ENCODE results near the gene MAFB. TPM values are rescaled to one million over a fixed set of nuclear protein-coding genes. Genes with fewer than 3 reads are reported as not detected.

Gene MAFB
- polyA plus RNA-seq, 1 of the 3 experiments (the other 2 are of a cell fraction) = 0.08 TPM

DNA sequence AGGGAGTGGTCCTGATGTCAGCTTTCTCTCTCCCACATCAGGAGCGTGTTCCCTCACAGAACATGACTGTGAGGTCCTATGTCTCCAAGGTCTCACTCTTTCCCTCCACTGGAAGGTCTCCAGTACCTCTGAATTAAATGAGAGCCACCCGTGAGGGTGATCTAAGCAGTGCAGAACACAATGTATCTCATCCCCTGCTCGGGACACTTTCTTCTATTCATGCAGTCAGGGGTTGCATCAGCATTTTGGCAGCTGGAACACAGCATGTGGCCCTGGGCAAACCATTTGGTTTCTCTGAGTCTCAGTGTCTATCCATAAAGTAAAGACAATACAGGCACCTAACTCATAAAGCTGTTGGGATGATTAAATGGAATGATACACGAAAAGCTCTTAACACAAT lies 34.2 kb downstream of the MAFB start:
- Histone ChIP-seq H3K9me3 (no peaks in the 10 kb centered on the region), H3K4me2 (no peak overlapping the region), H2AFZ (ENCODE audit: low read depth) (no peak overlapping the region), H3K4me3 (ENCODE audit: low read depth in 2 of 2, low read length in 1 of 2) (no peak overlapping the region), H3K9me2 (no peaks in the 10 kb centered on the region), H3K27ac (ENCODE audit: low read depth in 2 of 2, low read length in 1 of 2) (no peak overlapping the region), H3K79me2 (ENCODE audit: insufficient read depth) (no peaks in the 10 kb centered on the region), H3K4me1 (ENCODE audit: control insufficient read depth in 1 of 2, insufficient read depth in 2 of 2, low read depth in 1 of 2, low read length in 1 of 2) (peaks cover 0 to 11% of the 10 kb centered on the region in 2 experiments; a peak in 2 of 4 replicates), H3F3A (replicated peaks; ENCODE audit: insufficient read depth) (no peaks in the 10 kb centered on the region), H3K36me3 (replicated peaks in 1 of 2; ENCODE audit: control insufficient read depth in 1 of 2, insufficient read depth in 2 of 2, low read length in 1 of 2) (no peaks in the 10 kb centered on the region), H4K20me1 (ENCODE audit: insufficient read depth) (no peaks in the 10 kb centered on the region), H3K27me3 (ENCODE audit: insufficient read depth) (no peaks in the 10 kb centered on the region), H3K9ac (no peak overlapping the region)
- TF ChIP-seq, protein P1, sequence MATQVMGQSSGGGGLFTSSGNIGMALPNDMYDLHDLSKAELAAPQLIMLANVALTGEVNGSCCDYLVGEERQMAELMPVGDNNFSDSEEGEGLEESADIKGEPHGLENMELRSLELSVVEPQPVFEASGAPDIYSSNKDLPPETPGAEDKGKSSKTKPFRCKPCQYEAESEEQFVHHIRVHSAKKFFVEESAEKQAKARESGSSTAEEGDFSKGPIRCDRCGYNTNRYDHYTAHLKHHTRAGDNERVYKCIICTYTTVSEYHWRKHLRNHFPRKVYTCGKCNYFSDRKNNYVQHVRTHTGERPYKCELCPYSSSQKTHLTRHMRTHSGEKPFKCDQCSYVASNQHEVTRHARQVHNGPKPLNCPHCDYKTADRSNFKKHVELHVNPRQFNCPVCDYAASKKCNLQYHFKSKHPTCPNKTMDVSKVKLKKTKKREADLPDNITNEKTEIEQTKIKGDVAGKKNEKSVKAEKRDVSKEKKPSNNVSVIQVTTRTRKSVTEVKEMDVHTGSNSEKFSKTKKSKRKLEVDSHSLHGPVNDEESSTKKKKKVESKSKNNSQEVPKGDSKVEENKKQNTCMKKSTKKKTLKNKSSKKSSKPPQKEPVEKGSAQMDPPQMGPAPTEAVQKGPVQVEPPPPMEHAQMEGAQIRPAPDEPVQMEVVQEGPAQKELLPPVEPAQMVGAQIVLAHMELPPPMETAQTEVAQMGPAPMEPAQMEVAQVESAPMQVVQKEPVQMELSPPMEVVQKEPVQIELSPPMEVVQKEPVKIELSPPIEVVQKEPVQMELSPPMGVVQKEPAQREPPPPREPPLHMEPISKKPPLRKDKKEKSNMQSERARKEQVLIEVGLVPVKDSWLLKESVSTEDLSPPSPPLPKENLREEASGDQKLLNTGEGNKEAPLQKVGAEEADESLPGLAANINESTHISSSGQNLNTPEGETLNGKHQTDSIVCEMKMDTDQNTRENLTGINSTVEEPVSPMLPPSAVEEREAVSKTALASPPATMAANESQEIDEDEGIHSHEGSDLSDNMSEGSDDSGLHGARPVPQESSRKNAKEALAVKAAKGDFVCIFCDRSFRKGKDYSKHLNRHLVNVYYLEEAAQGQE (IDR thresholded peaks at IDR 0.05; ENCODE audit: low read depth, low read length) = no peak
- TF ChIP-seq CHD2 (IDR thresholded peaks at IDR 0.05; ENCODE audit: low read length, partially characterized antibody) = no peak
- TF ChIP-seq EZH2phosphoT487 (IDR thresholded peaks at IDR 0.05; ENCODE audit: borderline replicate concordance, low read depth) = no peak
- TF ChIP-seq ELF1 (IDR thresholded peaks at IDR 0.05) = no peak
- no peak for TF ChIP-seq RXRA (IDR thresholded peaks at IDR 0.05; ENCODE audit: borderline replicate concordance, low read depth)
- TF ChIP-seq, protein P2, sequence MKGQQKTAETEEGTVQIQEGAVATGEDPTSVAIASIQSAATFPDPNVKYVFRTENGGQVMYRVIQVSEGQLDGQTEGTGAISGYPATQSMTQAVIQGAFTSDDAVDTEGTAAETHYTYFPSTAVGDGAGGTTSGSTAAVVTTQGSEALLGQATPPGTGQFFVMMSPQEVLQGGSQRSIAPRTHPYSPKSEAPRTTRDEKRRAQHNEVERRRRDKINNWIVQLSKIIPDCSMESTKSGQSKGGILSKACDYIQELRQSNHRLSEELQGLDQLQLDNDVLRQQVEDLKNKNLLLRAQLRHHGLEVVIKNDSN (IDR thresholded peaks at IDR 0.05; ENCODE audit: borderline replicate concordance, low read depth) = no peak
- TF ChIP-seq FOXM1 (IDR thresholded peaks at IDR 0.05; ENCODE audit: low read depth) = no peak
- no peak for TF ChIP-seq SIN3A (IDR thresholded peaks at IDR 0.05; ENCODE audit: borderline replicate concordance, low read depth, low read length)
- TF ChIP-seq RFX5 (IDR thresholded peaks at IDR 0.05; ENCODE audit: low read length) = no peak
- ChIA-PET CTCF (interaction anchor here (1.1 to 1.4 kb wide), 2 partner anchors 30 to 35 kb away, joined by 3 to 4 read pairs; no protein-coding TSS in a partner anchor), POLR2A (no interaction called here)
- 26% methylated on average over 4 of the region's 4 CpGs for WGBS (ENCODE audit: low lambda C conversion rate)
- DNase-seq = no peak

DNA sequence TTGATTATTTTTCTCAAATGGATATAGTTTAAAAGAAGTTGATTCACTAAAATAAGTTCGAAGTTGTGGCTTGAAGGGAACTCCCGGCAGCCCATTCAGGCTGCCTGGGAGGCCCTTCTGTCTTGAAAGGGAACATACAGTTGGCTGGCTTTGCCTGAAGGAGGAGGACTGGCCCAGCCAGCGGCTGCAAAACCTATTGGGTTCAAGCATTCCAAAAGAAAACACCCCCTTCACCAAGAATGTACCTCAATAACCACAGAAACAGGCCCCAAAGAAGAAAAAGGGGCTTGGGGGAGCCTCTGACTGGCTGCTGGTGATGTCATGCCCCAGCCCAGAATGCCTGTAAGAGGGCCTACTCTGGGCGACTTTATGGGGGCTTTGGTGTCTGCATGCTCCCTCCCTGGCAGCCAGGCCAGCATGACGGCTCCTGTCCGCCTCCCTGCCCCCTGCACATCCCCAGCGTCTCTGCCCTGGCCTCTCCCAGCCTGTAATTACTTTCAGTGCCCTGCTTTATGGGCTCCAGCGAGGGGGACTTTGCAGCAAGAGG lies 36.5 kb downstream of the MAFB start:
- no peak overlapping the region for H3K4me3 ChIP-seq (ENCODE audit: low read depth in 2 of 2, low read length in 1 of 2)
- no peak overlapping the region for H3K9ac ChIP-seq
- CTCF ChIA-PET = no interaction called here
- peaks cover 11 to 12% of the 10 kb centered on the region in 2 experiments; a peak in 2 of 4 replicates for H3K4me1 ChIP-seq (ENCODE audit: control insufficient read depth in 1 of 2, insufficient read depth in 2 of 2, low read depth in 1 of 2, low read length in 1 of 2)
- no peaks in the 10 kb centered on the region for H3F3A ChIP-seq (replicated peaks; ENCODE audit: insufficient read depth)
- TF ChIP-seq, protein P2 (IDR thresholded peaks at IDR 0.05; ENCODE audit: borderline replicate concordance, low read depth) = no peak
- TF ChIP-seq, protein P3, sequence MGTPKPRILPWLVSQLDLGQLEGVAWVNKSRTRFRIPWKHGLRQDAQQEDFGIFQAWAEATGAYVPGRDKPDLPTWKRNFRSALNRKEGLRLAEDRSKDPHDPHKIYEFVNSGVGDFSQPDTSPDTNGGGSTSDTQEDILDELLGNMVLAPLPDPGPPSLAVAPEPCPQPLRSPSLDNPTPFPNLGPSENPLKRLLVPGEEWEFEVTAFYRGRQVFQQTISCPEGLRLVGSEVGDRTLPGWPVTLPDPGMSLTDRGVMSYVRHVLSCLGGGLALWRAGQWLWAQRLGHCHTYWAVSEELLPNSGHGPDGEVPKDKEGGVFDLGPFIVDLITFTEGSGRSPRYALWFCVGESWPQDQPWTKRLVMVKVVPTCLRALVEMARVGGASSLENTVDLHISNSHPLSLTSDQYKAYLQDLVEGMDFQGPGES (IDR thresholded peaks at IDR 0.05; ENCODE audit: low read depth, low read length) = no peak
- no peak for TF ChIP-seq MXI1 (IDR thresholded peaks at IDR 0.05; ENCODE audit: low read depth, low read length)
- no peak for TF ChIP-seq ELF1 (IDR thresholded peaks at IDR 0.05)
- no peak for TF ChIP-seq TAF1 (IDR thresholded peaks at IDR 0.05; ENCODE audit: borderline replicate concordance, low read depth, low read length)
- no peak for TF ChIP-seq RXRA (IDR thresholded peaks at IDR 0.05; ENCODE audit: borderline replicate concordance, low read depth)
- TF ChIP-seq, protein P4, sequence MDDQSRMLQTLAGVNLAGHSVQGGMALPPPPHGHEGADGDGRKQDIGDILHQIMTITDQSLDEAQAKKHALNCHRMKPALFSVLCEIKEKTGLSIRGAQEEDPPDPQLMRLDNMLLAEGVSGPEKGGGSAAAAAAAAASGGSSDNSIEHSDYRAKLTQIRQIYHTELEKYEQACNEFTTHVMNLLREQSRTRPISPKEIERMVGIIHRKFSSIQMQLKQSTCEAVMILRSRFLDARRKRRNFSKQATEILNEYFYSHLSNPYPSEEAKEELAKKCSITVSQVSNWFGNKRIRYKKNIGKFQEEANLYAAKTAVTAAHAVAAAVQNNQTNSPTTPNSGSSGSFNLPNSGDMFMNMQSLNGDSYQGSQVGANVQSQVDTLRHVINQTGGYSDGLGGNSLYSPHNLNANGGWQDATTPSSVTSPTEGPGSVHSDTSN (IDR thresholded peaks at IDR 0.05) = no peak
- no peak for TF ChIP-seq GATA2 (CRISPR knock-in tag; IDR thresholded peaks at IDR 0.05)
- TF ChIP-seq, protein P5, sequence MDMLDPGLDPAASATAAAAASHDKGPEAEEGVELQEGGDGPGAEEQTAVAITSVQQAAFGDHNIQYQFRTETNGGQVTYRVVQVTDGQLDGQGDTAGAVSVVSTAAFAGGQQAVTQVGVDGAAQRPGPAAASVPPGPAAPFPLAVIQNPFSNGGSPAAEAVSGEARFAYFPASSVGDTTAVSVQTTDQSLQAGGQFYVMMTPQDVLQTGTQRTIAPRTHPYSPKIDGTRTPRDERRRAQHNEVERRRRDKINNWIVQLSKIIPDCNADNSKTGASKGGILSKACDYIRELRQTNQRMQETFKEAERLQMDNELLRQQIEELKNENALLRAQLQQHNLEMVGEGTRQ (IDR thresholded peaks at IDR 0.05; ENCODE audit: borderline replicate concordance, low read depth, low read length) = no peak
- 43% methylated on average over 8 of the region's 8 CpGs for WGBS (ENCODE audit: low lambda C conversion rate)
- H4K20me1 ChIP-seq (ENCODE audit: insufficient read depth) = no peaks in the 10 kb centered on the region
- H3K27me3 ChIP-seq (ENCODE audit: insufficient read depth) = no peaks in the 10 kb centered on the region
- POLR2A ChIA-PET = no interaction called here
- H3K79me2 ChIP-seq (ENCODE audit: insufficient read depth) = no peaks in the 10 kb centered on the region
- no peak overlapping the region for H2AFZ ChIP-seq (ENCODE audit: low read depth)
- no peak overlapping the region for H3K27ac ChIP-seq (ENCODE audit: low read depth in 2 of 2, low read length in 1 of 2)
- no peaks in the 10 kb centered on the region for H3K9me2 ChIP-seq
- H3K36me3 ChIP-seq (replicated peaks in 1 of 2; ENCODE audit: control insufficient read depth in 1 of 2, insufficient read depth in 2 of 2, low read length in 1 of 2) = no peaks in the 10 kb centered on the region
- H3K4me2 ChIP-seq = no peak overlapping the region
- DNase-seq = no peak
- no peaks in the 10 kb centered on the region for H3K9me3 ChIP-seq
